Epithelial cell of proximal tubule (primary cell): ENCODE data around the gene NUDT21. TPM values are rescaled to one million over a fixed set of nuclear protein-coding genes. Genes with fewer than 3 reads are reported as not detected.

Experiments used
- DNase-seq: peaks from one replicate; pipeline ENCODE4 v3.0.0-alpha.2; 2011; ENCODE audit warnings: low read depth
- H3K4me3 ChIP-seq: 2 replicates; pipeline ENCODE4 v1.5.1; 2011; ENCODE audit warnings: low read depth, mild to moderate bottlenecking, low read length
- total RNA-seq: library from RNA; depleted of rRNA; stranded (reverse); fragments of >200 nt; gene quantifications from 2 replicates; pipeline ENCODE4 v1.2.3, GENCODE V29; 2015
- TF ChIP-seq, protein P1 (sequence below): conservative IDR thresholded peaks from 2 replicates; pipeline ENCODE4 v1.5.1; 2012; ENCODE audit warnings: low read depth, mild to moderate bottlenecking, low read length

The NUDT21 gene
- total RNA-seq, 1 donor from 2014 or later, result 78.2 TPM

GRCh38 chr16:56409195-56409594 is 41.9 kb downstream of the NUDT21 start:
- no peak overlapping the region for H3K4me3 ChIP-seq
- DNase-seq, result peak; percentile 56
- TF ChIP-seq, protein P1, sequence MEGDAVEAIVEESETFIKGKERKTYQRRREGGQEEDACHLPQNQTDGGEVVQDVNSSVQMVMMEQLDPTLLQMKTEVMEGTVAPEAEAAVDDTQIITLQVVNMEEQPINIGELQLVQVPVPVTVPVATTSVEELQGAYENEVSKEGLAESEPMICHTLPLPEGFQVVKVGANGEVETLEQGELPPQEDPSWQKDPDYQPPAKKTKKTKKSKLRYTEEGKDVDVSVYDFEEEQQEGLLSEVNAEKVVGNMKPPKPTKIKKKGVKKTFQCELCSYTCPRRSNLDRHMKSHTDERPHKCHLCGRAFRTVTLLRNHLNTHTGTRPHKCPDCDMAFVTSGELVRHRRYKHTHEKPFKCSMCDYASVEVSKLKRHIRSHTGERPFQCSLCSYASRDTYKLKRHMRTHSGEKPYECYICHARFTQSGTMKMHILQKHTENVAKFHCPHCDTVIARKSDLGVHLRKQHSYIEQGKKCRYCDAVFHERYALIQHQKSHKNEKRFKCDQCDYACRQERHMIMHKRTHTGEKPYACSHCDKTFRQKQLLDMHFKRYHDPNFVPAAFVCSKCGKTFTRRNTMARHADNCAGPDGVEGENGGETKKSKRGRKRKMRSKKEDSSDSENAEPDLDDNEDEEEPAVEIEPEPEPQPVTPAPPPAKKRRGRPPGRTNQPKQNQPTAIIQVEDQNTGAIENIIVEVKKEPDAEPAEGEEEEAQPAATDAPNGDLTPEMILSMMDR, result no peak

DNA sequence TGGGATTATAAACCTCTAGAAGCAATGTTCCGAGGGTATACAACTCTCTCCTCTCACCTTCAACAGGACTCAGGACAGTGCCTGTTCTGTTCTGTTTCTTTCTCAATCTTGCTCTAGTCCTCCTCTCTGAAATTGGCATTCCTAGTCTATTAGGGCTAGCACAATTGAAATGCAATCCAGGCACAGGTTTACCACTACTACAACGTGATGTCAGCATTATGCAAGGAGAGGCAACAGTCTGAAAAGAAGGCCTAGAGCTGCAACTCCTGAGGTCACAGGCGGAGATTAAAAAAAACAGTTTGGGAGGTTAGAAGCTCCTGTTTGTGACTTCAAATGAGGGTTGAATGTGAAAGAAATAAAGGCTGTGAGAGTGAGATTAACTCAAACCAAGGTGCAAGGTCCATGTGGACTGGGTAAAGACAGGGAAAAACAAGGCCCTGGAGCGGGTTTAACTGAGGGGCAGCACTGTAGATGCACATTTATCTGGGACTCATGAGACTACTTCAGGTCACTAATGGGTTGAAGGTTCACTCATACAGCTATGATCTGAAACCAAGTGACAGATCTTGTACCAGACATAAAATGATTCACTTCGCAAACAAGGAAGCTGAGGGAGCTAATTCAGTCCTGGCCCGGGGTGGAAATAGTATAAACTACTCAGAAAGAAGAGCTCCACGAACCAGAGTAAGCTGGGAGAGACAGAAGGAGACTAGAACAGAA is 42.6 kb downstream of the NUDT21 start:
- TF ChIP-seq, protein P1, result no peak
- DNase-seq, result no peak
- H3K4me3 ChIP-seq, result no peak overlapping the region

DNA sequence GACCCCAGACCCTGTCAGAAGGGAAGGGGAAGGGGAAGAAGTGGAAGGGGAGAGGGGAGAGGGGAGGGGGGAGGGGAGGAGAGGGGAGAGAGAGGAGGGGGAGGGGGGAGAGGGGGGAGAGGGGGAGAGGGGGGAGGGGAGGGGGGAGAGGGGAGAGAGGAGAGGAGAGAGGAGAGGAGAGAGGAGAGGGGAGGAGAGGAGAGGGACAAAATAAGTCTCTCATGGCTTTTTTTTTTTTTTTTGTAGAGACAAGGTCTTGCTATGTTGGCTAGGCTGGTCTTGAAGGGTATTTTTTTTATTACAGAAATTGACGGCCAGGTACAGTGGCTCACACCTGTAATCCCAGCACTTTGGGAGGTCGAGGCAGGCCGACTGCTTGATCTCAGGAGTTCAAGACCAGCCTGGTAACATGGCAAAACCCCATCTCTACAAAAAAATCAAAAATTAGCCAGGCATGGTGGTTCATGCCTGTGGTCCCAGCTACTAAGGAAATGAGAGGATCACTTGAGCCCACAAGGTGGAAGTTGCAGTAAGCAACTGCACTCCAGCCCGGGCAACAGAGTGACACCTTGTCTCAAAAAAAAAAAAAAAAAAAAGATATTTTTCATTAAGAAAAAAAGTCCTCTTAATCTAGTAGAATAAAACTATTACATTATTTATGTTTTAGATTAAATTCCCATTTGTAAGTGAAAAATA is 45.0 kb downstream of the NUDT21 start:
- H3K4me3 ChIP-seq, result no peak overlapping the region
- TF ChIP-seq, protein P1, result no peak
- DNase-seq, result no peak

DNA sequence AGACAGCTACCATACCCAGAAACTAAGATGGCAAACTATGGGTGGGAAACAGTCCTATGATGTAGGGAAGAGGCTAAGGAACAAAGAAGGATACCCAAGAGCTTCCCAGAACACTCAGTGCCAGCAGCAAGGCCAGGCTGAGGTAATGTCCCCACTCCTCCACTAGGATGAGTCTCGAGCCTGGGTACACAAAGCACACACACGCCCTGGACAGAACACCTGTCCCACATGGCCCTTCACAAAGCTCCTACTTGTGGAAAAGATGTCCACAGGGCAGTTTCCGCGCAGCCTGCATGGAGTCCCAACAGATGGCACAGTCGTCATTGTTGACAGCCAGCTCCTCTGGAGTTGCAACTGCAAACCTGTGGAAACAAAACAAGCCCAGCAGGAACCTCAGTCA is 49.6 kb downstream of the NUDT21 start:
- TF ChIP-seq, protein P1, result peak; percentile 51
- no peak overlapping the region for H3K4me3 ChIP-seq
- no peak for DNase-seq

DNA sequence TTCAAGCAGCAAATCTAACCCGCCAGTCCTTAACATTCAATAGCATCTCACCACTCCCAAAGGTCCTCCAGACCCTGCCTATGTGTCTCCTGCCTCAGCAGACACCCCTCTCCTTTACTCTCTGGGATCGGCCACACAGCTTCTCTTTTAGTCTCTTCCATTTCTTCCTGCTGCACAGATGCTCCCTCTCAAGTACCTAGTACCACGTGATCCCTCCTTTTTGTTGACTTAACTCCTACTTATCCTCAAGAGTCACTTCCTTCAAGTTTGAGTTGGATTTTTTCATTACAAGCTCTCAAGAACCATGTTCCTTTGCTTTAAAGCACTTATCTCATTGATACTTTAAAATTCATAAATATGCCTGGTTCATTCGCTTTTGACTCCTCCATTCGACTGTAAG is 50.7 kb downstream of the NUDT21 start:
- H3K4me3 ChIP-seq, result no peak overlapping the region
- TF ChIP-seq, protein P1, result no peak
- DNase-seq, result no peak

- TF ChIP-seq, protein P1, result no peak
- no peak overlapping the region for H3K4me3 ChIP-seq
- no peak for DNase-seq
Observed at GRCh38 chr16:56399486-56399885, 51.6 kb downstream of the NUDT21 start.
